Smooth muscle cell of the brain vasculature (primary cell): Measurements from ENCODE around the gene PSMD2.
"Not testable (repeated sequence)": the region's sequence is repeated elsewhere in the genome, so short reads cannot be mapped to it uniquely, and the experiment has no call there.

ENCODE experiments used
- DNase-seq: peaks from one replicate; pipeline ENCODE4 v3.0.0-alpha.2; 2012; ENCODE audit warnings: low read depth, low spot score

PSMD2 gene

DNA sequence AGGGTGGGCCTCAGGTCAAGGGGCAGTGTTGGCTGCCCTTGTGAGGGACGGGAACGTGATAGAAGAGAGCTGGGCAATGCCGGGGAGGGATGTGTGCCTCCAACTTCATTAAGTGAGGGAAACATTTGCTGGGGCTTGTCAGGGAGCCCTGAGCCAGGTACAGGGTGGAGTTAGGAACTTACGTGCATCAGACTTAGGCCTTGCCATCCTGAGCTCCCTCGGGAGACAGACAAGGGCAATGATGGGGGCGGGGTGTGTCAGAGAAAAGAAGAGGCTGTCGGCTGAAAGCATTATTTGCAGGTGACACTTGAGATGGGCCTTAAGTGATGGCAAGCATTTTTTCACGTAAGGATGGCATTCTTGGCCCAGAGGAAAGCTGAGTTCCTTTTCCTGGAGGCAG is 40.0 kb downstream of the PSMD2 start:
- DNase-seq, result no peak

DNA sequence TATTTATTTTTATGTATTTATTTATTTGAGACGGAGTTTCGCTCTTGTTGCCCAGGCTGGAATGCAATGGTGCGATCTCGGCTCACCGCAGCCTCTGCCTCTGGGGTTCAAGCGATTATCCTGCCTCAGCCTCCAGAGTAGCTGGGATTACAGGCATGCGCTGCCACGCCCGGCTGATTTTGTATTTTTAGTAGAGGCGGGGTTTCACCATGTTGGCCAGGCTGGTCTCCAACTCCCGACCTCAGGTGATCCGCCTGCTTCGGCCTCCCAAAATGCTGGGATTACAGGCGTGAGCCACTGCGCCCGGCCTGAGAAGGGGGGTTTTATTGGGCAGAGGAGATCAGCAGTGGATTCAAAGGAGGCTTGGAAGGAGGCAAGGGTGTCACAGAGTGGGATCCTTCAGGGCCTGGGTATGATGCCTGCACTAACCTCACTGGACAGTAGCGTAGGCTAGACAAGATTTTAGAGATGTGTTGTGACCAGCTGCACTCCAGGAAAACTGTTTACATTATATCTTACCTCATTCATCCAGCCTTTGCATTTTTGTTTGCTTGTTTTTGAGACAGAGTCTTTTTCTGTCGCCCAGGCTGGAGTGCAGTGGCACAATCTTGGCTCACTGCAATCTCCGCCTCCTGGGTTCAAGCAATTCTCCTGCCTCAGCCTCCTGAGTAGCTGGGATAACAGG is 40.6 kb downstream of the PSMD2 start:
- DNase-seq, result not testable (repeated sequence)

DNA sequence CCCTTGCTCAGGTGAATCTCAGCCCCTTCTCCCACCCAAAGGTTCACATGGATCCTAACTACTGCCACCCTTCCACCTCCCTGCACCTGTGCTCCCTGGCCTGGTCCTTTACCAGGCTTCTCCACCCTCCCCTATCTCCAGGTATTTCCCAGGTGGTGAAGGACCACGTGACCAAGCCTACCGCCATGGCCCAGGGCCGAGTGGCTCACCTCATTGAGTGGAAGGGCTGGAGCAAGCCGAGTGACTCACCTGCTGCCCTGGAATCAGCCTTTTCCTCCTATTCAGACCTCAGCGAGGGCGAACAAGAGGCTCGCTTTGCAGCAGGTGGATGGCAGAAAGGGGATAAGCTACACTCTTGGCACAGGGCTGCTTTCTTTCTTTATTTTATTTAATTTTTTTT is 42.9 kb downstream of the PSMD2 start:
- no peak for DNase-seq

DNA sequence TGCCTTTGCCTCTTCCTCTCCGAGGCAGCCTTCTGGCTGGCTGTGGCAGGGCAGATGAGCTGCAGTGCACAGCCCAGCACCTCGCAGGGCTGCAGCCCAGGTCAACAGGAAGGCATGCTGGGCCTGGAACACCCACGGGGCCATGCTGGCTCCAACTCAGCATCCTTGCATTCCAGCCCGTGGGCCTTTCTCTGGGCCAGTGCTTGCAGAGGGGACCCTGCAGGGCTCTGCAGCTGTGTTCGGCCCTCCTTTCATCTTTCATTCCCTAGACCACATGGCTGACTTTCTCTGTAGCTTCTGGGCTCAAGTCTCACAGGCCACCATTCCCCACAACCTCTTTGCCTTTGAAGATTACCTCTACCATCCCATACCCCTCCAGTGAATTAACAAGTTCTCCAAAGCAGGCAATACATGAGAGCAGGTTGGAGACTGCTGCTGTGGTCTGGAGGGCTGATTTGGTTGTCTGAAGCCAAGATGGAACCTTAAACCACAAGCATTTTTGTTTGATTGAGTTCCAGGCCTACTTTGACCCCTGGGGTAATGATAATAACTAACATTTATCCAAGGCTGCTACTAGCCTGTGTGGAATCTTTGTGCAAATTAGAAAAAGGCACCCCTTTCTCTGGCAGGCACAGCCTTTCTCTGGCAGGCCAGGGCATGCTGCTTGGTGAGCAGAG is 44.3 kb downstream of the PSMD2 start:
- peak; percentile 91 for DNase-seq

DNA sequence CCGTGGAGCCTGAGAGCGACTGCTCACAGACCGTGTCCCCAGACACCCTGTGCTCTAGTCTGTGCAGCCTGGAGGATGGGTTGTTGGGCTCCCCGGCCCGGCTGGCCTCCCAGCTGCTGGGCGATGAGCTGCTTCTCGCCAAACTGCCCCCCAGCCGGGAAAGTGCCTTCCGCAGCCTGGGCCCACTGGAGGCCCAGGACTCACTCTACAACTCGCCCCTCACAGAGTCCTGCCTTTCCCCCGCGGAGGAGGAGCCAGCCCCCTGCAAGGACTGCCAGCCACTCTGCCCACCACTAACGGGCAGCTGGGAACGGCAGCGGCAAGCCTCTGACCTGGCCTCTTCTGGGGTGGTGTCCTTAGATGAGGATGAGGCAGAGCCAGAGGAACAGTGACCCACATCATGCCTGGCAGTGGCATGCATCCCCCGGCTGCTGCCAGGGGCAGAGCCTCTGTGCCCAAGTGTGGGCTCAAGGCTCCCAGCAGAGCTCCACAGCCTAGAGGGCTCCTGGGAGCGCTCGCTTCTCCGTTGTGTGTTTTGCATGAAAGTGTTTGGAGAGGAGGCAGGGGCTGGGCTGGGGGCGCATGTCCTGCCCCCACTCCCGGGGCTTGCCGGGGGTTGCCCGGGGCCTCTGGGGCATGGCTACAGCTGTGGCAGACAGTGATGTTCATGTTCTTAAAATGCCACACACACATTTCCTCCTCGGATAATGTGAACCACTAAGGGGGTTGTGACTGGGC is 45.7 kb downstream of the PSMD2 start:
- no peak for DNase-seq

DNA sequence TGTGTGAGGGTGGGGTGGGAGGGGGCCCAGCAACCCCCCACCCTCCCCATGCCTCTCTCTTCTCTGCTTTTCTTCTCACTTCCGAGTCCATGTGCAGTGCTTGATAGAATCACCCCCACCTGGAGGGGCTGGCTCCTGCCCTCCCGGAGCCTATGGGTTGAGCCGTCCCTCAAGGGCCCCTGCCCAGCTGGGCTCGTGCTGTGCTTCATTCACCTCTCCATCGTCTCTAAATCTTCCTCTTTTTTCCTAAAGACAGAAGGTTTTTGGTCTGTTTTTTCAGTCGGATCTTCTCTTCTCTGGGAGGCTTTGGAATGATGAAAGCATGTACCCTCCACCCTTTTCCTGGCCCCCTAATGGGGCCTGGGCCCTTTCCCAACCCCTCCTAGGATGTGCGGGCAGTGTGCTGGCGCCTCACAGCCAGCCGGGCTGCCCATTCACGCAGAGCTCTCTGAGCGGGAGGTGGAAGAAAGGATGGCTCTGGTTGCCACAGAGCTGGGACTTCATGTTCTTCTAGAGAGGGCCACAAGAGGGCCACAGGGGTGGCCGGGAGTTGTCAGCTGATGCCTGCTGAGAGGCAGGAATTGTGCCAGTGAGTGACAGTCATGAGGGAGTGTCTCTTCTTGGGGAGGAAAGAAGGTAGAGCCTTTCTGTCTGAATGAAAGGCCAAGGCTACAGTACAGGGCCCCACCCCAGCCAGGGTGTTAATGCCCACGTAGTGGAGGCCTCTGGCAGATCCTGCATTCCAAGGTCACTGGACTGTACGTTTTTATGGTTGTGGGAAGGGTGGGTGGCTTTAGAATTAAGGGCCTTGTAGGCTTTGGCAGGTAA is 46.5 kb downstream of the PSMD2 start:
- no peak for DNase-seq

DNA sequence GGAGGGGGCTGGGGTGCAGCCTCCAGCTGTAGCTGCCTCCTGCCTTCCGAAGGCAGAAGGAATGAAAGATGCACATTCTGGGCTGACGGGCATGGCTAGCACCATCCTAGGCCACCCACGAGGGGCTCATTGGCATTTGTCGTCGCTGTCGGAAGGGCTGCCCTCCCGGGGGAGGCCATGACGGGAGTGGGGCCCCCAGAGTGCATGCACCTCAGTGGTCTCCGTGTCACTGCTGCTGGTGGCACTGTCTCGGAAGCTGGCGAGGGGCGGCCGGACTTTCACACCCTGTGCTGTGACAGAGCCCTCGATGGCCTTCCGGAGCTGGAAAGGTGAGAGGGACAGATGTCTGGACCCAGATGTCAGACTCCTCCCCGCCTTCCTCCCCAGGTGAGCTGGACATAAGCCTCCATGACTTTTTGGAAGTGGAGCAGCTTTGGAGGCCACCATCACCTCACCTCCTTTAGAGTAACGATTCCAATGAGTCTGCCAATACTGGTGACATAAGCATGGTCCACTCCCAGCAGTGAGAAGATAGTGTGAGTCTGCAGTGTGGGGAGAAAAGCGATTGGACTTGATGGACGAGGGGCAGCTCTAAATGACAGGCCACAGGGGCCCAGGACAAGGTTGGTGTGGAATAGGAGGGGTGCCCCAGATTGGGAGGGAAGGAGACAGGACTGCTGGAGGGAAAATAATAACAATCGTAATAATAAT is 47.6 kb downstream of the PSMD2 start:
- DNase-seq, result no peak

DNA sequence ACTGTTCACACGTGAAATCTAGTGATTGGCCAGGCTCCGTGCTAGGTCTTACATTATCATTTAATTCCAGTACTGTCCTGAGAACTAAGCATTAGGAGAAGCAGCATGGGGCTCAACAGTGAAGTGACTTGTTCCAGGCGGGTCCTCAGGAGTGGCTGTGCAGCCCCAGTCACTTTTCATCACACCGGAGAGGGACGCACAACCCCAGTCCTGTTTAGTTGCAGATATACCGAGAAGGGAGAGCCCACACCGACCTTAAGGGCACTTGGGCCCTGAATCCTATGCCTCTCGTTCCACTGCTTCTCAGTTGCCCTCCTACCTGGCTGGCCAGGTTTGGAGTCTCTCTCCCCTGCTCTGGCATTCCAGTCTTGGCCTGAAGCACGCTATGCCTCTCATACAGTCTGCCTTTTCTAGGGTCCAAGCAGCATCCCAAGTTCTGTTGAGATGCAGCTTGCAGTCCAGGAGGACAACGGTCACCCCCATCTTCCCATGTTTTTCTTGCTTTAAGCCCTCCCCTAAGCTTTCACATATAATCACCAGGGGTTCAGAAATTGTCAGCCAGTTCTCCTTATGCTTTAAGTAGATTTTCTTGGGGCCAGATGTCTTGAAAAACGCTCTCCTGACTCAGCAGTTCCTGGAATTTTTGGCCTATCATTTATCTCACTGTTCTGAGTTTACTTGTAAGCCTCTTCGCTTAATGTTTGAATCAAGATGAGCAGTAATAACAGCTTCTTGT is 48.4 kb downstream of the PSMD2 start:
- no peak for DNase-seq

DNA sequence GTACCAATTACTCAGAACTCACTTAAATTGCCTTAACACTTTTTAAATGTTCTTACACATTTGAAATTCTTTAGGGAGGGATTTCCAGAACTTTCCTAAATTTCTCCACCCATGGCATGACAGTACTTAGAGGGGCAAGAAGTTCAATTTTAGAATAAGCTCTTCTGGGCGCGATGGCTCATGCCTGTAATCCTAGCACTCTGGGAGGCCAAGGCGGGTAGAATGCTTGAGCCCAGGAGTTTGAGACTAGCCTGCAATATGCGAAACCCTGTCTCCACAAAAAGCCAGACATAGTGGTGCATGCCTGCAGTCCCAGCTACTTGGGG is 49.0 kb downstream of the PSMD2 start:
- no peak for DNase-seq

DNA sequence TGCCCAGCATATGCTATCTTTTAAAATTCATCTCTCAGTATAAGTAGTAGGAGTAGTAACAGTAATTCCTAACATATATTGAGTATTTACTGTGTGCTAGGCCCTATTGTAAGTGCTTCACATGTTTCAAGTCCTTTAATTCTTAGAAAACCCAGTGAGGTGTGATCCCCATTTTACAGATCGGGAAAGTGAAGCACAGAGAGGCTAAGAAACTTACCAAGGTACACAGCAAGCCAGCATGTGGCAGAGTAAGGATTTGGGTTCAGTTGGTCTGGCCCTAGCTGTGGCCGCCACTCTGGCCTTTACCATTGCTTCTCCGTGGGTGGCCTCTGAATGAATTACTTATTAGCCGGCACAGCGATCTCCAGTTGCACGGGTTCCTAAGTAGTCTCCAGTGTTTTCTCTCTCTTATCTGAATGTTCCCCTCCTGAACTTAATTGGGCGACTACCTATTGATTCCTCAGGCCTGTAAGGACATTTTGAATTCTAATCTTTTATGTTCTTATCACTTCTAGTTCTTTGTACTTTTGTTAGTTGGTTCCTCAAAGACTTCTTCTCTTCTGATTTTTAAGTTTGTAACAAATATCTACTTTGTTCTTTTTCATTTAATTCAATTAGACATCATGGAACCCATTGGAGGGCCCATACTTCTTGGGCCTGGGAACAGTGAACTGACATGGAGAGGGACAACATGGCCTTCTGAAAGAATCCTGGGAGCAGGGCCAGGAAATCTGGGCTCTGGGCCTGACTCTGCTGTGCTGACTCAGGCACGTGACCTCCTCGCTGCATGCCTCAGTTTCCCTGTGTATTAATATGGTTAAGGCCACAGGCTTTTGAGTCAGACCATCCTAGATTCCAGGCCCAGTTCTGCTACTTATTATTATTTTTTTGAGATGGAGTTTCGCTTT is 50.8 kb downstream of the PSMD2 start:
- no peak for DNase-seq

DNA sequence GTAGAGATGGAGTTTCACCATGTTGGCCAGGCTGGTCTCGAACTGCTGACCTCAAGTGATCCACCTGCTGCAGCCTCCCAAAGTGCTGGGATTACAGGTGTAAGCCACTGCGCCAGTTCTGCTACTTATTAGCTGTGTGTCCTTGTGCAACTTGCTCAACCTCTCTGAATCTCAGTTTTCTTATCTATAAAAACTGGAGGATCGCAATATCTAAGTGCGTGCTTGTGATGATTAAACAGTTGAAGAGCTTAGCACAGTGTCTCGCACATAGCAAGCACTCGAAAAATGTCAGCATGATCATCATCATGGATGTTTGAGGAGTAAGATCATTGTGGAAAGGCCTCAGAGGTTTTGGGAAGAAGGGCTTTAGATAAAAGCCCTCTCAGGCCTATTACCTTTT is 51.6 kb downstream of the PSMD2 start:
- no peak for DNase-seq

DNA sequence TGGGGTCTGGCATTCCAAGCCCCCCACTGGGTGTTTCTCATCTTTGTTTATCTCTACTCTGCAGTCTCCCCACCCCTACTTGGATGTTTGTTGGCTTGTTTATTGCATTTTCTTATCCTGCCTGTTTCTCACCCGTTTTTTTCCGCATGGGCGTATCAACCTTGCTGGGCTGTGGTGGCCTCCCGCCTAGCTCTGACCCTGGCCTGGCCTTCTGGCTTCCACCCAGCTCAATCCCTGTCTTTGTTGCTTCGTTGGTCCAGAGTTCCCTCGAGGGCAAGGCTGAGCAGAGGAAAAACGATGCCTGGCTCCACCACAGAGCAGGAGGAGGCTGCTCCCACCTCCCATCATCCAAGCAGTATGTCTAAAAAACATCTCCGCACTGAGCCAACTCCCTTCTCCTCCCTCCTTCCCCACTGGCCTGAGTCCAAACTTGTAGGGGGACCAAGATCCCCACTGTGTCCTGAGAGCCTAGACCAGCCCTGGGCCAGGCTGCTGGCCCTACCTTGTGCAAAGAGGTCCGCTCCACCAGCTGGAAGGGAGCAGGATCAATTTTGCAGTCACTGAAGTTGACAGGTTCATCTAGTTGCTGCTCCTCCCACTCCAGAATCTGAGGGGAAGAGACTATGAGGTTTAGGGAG is 52.6 kb downstream of the PSMD2 start:
- peak; percentile 82 for DNase-seq

DNA sequence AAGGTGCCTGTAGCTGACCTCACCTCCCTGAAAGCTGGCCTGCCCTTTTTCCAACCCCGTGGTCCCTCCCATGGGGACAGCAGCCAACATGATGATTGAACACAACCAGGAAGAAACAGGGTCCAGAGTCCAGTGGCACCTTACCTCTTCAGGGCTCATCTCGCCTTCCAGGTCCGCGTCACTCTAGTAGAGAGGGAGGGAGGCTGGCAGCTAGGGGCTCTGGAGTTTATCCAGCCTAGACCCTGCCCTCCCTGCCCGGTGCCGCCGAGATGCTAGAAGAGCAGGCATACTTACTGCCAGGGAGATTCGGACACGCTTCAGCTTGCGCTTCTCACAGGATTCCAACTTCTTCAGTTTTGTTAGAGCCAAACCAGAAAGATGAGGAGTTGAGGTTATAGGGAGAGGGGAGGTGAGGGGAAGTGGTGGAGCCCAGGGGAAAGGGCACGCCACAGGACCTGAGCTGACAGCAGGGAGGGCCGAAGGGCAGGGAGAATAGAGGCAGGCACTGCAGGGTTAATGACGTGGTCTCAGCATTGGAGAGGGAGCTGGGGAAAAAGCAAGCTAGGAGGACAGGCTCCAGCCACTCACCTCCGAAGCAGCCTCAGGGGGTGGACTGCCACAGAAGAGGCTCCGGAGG is 53.2 kb downstream of the PSMD2 start:
- no peak for DNase-seq

DNA sequence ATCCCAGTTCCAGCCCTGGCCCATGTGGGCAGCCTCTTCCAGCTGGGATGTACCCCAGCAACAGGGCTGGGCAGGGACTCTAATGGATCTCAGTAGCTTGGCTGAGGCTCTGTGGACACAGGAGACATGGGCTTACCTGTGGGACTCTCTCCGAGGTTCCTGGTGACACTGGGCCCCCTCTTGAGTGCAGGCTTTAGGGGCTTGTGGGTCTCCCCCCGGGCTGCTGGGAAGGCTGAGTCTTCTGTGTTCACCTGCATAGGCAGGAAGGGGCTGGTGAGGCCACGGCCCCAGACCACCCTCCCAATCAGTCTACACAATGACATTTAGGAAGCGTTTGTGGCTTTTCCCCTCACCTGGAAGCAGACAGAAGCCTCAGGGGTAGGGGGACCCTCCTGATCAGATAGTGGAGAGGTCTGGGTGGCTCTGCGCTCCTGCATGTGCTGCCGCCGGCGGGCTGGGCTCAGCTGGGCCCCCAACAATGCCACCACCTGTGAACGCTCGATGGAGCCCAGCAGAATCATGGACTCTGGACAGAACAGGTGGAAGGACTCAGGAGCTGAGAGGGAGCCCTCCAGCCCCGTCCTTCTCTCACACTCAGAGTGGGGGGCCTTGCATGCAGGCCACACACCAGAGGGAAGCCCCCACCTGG is 54.0 kb downstream of the PSMD2 start:
- DNase-seq, result no peak

DNA sequence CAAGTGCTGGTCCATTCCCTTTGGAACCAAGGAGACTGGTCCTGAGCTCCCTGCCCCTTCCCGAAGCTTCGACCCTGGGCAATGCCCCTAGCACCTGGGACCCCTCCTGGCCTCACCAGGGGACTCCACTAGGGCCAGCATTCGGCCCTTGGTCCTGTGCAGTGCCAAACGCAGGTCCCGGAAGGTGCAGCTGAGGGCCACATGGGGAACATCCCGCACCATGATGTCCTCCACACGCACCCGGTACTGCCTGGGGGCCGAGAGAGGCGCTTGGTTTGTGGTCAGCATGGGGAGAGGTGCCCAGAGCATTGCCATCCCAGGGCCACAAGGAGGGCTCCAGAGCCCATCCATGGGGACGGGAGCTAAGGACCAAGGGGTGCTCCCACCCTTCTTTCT is 54.5 kb downstream of the PSMD2 start:
- DNase-seq, result no peak

DNA sequence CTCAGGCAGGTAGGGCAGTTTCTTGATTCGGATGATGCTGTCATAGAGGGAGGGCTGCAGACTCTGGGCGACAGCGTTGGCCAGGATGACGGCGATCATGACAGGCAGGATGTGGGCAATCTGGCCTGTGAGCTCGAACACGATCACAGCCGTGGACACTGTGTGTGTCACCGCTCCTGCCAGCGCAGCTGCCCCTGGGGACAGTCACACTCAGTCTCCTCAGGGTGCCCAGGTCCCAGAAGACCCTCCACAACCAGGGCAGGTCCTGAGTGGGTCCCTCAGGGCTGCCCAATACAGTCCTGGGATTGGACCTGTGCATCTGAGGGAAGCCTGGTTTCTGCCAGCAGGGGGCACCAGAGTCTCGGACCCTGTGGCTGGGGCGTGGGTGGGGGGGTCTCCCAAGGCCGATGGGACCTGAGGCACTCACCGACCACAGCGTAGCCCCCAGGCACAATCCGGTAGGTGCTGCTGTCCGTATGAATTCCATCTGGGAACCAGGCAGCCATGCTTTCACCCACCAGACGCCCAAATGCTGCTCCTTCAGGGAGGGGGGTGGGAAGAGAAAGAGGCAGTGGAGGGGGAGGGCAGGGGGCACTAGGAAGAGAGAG is 55.2 kb downstream of the PSMD2 start:
- DNase-seq, result no peak

DNA sequence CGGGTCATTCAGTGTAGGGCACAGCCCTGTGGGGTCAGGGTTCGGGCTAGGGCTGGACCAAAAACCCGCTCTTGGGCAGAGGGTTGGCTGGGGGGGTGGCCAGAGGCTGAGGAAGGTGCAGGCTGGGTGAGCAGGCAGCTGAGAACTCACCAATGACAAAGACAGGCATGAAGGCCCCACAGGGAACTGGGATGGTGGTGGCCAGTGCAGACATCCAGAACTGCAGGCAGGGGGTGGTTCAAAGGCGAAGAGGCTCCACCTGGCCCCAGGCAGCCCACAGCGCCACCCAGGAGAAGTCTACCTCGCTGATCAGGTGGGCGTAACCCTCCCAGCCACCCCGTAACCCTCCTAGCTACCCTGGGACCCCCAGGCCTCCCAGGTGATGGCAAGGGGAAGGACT is 55.7 kb downstream of the PSMD2 start:
- DNase-seq, result no peak
